Measurements from ENCODE around the gene INO80.
A peak's percentile ranks its signal among the peaks of the same experiment; 100 is the strongest.

Gene INO80

DNA sequence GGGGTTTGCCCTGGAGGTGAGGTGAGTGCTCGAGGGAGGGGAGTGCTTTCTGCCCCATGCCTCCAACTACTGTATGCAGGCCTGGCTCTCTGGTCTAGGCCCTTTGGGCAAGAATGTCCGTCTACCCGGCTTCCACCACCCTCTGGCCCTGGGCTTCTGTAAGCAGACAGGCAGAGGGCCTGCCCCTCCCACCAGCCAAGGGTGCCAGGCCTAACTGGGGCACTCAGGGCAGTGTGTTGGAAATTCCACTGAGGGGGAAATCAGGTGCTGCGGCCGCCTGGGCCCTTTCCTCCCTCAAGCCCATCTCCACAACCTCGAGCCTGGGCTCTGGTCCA is 177.6 kb downstream of the INO80 start:
- TF ChIP-seq, protein P1, sequence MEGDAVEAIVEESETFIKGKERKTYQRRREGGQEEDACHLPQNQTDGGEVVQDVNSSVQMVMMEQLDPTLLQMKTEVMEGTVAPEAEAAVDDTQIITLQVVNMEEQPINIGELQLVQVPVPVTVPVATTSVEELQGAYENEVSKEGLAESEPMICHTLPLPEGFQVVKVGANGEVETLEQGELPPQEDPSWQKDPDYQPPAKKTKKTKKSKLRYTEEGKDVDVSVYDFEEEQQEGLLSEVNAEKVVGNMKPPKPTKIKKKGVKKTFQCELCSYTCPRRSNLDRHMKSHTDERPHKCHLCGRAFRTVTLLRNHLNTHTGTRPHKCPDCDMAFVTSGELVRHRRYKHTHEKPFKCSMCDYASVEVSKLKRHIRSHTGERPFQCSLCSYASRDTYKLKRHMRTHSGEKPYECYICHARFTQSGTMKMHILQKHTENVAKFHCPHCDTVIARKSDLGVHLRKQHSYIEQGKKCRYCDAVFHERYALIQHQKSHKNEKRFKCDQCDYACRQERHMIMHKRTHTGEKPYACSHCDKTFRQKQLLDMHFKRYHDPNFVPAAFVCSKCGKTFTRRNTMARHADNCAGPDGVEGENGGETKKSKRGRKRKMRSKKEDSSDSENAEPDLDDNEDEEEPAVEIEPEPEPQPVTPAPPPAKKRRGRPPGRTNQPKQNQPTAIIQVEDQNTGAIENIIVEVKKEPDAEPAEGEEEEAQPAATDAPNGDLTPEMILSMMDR (conservative IDR thresholded peaks at IDR 0.05; ENCODE audit: low read depth, low read length), result no peak

DNA sequence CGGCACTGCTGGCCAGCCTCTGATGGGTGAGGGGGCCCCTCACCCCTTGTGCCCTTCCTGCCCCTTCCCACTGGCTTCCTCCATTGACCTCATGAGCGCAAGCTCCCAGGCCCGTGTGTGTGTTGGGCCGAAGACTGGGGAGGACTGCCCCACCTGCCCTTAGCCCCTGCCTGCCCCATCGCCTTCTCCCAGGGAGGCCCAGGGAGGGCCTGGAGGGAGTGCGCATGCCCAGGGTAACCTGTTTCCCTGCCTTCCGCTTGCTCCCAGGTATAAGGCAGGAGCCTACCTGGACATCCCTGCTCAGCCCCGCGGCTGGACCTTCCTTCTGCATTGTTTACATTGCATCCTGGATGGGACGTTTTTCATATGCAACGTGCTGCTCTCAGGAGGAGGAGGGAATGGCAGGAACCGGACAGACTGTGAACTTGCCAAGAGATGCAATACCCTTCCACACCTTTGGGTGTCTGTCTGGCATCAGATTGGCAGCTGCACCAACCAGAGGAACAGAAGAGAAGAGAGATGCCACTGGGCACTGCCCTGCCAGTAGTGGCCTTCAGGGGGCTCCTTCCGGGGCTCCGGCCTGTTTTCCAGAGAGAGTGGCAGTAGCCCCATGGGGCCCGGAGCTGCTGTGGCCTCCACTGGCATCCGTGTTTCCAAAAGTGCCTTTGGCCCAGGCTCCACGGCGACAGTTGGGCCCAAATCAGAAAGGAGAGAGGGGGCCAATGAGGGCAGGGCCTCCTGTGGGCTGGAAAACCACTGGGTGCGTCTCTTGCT is 178.1 kb downstream of the INO80 start:
- TF ChIP-seq, protein P1 (conservative IDR thresholded peaks at IDR 0.05; ENCODE audit: low read depth, low read length), result peak; percentile 27
- no peak for DNase-seq (ENCODE audit: low read depth)

More for the DNA sequence above, 177.6 kb downstream of the INO80 start:
- H3K4me3 ChIP-seq (ENCODE audit: low read depth, low read length), result no peak overlapping the region
- DNase-seq (ENCODE audit: low read depth), result no peak

DNA sequence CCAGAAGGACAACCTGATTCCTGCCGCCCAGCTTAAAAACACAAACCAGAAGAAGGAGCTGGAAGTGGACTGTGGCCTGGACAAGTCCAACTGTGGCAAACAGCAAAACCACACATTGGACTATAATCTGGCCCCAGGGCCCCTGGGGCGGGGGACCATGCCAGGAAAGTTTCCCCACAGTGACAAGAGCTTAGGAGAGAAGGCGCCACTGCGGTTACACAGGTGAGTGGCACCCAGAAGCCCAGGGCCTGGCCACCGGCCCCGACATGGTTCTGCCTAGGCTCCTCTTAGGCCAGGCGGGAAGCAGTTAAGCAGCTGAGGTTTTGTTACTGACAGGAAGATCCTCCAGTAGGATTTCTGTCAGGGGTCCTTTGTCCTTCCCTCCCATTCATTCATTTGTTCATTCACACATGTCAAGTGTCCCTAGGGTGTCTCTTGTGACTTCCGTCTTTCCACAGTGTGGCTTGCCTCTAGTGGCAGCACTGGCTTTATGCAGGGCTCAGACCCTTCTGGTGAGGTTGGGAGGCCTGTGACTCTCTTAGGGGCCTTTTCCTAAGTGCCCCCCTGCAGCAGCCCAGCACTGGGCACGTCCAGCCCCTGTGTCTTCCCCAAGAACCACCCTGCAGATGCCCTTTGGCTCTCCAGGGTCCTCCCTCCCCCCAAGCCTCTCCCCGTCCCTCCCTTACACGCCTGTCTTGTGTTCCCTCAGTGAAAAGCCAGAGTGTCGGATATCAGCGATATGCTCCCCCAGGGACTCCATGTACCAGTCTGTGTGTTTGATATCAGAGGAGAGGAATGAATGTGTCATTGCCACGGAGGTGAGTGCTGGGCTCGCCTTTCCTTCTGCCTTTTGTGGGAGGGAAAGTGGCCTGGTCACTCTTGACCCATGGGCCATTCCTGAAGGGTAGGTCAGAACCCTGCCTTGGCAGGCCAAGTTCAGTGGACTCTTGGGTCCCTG is 179.1 kb downstream of the INO80 start:
- H3K4me3 ChIP-seq (ENCODE audit: low read depth, low read length), result no peak overlapping the region
- TF ChIP-seq, protein P1 (conservative IDR thresholded peaks at IDR 0.05; ENCODE audit: low read depth, low read length), result no peak
- peak; percentile 73 for DNase-seq (ENCODE audit: low read depth)

More for the DNA sequence above, 178.1 kb downstream of the INO80 start:
- no peak overlapping the region for H3K4me3 ChIP-seq (ENCODE audit: low read depth, low read length)

DNA sequence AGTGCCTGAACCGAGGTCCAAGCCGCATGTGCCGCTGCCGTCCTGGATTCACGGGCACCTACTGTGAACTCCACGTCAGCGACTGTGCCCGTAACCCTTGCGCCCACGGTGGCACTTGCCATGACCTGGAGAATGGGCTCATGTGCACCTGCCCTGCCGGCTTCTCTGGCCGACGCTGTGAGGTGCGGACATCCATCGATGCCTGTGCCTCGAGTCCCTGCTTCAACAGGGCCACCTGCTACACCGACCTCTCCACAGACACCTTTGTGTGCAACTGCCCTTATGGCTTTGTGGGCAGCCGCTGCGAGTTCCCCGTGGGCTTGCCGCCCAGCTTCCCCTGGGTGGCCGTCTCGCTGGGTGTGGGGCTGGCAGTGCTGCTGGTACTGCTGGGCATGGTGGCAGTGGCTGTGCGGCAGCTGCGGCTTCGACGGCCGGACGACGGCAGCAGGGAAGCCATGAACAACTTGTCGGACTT is 179.8 kb downstream of the INO80 start:
- H3K4me3 ChIP-seq (ENCODE audit: low read depth, low read length), result no peak overlapping the region
- no peak for DNase-seq (ENCODE audit: low read depth)
- TF ChIP-seq, protein P1 (conservative IDR thresholded peaks at IDR 0.05; ENCODE audit: low read depth, low read length), result no peak

DNA sequence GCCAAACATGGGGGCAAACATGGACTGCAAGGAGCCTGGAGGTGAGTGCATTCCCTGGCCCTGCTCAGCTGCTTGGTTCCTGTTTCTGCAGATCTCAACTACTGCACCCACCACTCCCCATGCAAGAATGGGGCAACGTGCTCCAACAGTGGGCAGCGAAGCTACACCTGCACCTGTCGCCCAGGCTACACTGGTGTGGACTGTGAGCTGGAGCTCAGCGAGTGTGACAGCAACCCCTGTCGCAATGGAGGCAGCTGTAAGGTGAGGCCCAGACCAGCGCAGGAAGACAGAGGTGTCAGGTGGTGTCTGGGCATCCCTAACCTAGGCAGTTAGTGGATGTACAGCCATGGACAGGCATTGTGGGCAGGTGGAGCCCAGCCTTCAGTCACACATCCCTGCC is 181.6 kb downstream of the INO80 start:
- no peak for DNase-seq (ENCODE audit: low read depth)
- TF ChIP-seq, protein P1 (conservative IDR thresholded peaks at IDR 0.05; ENCODE audit: low read depth, low read length), result no peak
- no peak overlapping the region for H3K4me3 ChIP-seq (ENCODE audit: low read depth, low read length)

DNA sequence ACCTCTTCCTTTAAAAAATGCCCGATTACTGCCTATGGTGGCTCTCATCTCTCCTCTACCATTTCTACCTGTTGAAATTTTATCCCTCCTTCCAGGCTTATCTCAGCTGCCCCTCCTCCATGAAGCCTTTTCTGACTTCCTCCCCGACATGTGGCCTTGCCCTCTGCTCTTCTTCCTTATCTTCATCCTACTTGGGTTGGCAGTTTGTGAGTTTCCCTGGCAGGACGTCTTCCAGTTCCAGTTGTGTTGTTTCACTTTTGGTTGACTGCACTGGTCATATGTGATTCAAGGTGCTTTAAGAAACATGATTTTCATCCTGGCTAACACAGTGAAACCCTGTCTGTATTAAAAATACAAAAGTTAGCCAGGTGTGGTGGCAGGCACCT is 182.6 kb downstream of the INO80 start:
- no peak for DNase-seq (ENCODE audit: low read depth)
- no peak overlapping the region for H3K4me3 ChIP-seq (ENCODE audit: low read depth, low read length)
- TF ChIP-seq, protein P1 (conservative IDR thresholded peaks at IDR 0.05; ENCODE audit: low read depth, low read length), result no peak

Measured in choroid plexus epithelial cell (primary cell).